Muscle layer of duodenum (tissue), 2 donors: ENCODE results near the gene EPM2A.

Experiments used
- H3K27ac ChIP-seq: one replicate; pipeline ENCODE4 v1.7.0; 2013; ENCODE audit warnings: mild to moderate bottlenecking, low read length
- H3K27me3 ChIP-seq: one replicate; pipeline ENCODE4 v1.7.0; 2013; ENCODE audit warnings: low read depth, mild to moderate bottlenecking, control low read depth, low read length
- H3K36me3 ChIP-seq, 2 donors: one replicate each; pipeline ENCODE4 v1.7.0; 2013; ENCODE audit warnings: low read length in 2 of 2, control low read depth in 1 of 2, mild to moderate bottlenecking in 1 of 2; ENCODE audit not compliant: insufficient read depth in 2 of 2, control insufficient read depth in 1 of 2
- H3K4me1 ChIP-seq, 2 donors: one replicate each; pipeline ENCODE4 v1.7.0; 2013; ENCODE audit warnings: low read length in 2 of 2, mild to moderate bottlenecking in 2 of 2, control low read depth in 1 of 2, moderate library complexity in 1 of 2; ENCODE audit not compliant: insufficient read depth in 2 of 2, control insufficient read depth in 1 of 2
- H3K4me3 ChIP-seq, 2 donors: one replicate each; pipeline ENCODE4 v1.7.0; 2013; ENCODE audit warnings: low read length in 2 of 2, low read depth in 1 of 2, mild to moderate bottlenecking in 1 of 2
- H3K9me3 ChIP-seq, 2 donors: one replicate each; pipeline ENCODE4 v1.7.0; 2013; ENCODE audit warnings: low read length in 2 of 2, control low read depth in 1 of 2, mild to moderate bottlenecking in 1 of 2; ENCODE audit not compliant: control insufficient read depth in 1 of 2
- donor health status: healthy.

EPM2A gene

GRCh38 chr6:145735356-145736165 is at the start of gene EPM2A:
Gene EPM2A, minus strand, starts transcription at chr6:145735520. Its CDS starts 22 bp downstream, at chr6:145735498.
- Histone ChIP-seq H3K4me1 (peaks cover 17 to 19% of the 10 kb centered on the region in 2 donors), H3K4me3 (peak within 1 kb of the TSS; percentile 82 to 89), H3K36me3 (peaks cover 0 to 8% of the 10 kb centered on the region in 2 donors), H3K27ac (peak within 1 kb of the TSS; percentile 97), H3K9me3 (no peaks in the 10 kb centered on the region), H3K27me3 (no peaks in the 10 kb centered on the region)

- no peak overlapping the region for H3K4me3 ChIP-seq
- no peaks in the 10 kb centered on the region for H3K27me3 ChIP-seq
- H3K27ac ChIP-seq = no peak overlapping the region
- H3K9me3 ChIP-seq = peaks cover 0 to 19% of the 10 kb centered on the region in 2 donors
- no peaks in the 10 kb centered on the region for H3K4me1 ChIP-seq
- H3K36me3 ChIP-seq = peaks cover 0 to 14% of the 10 kb centered on the region in 2 donors
Observed at GRCh38 chr6:145784683-145785082, 49.4 kb upstream of the EPM2A start.

- no peak overlapping the region for H3K27ac ChIP-seq
- no peak overlapping the region for H3K4me3 ChIP-seq
- H3K4me1 ChIP-seq = no peaks in the 10 kb centered on the region
Observed at GRCh38 chr6:145783796-145784195, 48.5 kb upstream of the EPM2A start.

GRCh38 chr6:145772846-145773245 is 37.5 kb upstream of the EPM2A start:
- Histone ChIP-seq H3K36me3 (no peaks in the 10 kb centered on the region), H3K27me3 (no peaks in the 10 kb centered on the region), H3K4me1 (no peaks in the 10 kb centered on the region), H3K27ac (no peak overlapping the region), H3K9me3 (peaks cover 0 to 4% of the 10 kb centered on the region in 2 donors), H3K4me3 (no peak overlapping the region)

More at GRCh38 chr6:145783796-145784195, 48.5 kb upstream of the EPM2A start:
- Histone ChIP-seq H3K36me3 (peaks cover 0 to 14% of the 10 kb centered on the region in 2 donors), H3K9me3 (peaks cover 0 to 19% of the 10 kb centered on the region in 2 donors), H3K27me3 (no peaks in the 10 kb centered on the region)

- no peaks in the 10 kb centered on the region for H3K4me1 ChIP-seq
- no peaks in the 10 kb centered on the region for H3K36me3 ChIP-seq
- H3K27ac ChIP-seq = no peak overlapping the region
- no peaks in the 10 kb centered on the region for H3K9me3 ChIP-seq
- H3K27me3 ChIP-seq = no peaks in the 10 kb centered on the region
- H3K4me3 ChIP-seq = no peak overlapping the region
Observed at GRCh38 chr6:145765449-145765848, 30.1 kb upstream of the EPM2A start.

- Histone ChIP-seq H3K4me3 (no peak overlapping the region), H3K4me1 (no peaks in the 10 kb centered on the region), H3K27ac (no peak overlapping the region), H3K36me3 (no peaks in the 10 kb centered on the region), H3K27me3 (no peaks in the 10 kb centered on the region), H3K9me3 (no peaks in the 10 kb centered on the region)
Observed at GRCh38 chr6:145763742-145764141, 28.4 kb upstream of the EPM2A start.

- Histone ChIP-seq H3K27ac (no peak overlapping the region), H3K4me1 (no peaks in the 10 kb centered on the region), H3K9me3 (no peaks in the 10 kb centered on the region), H3K4me3 (no peak overlapping the region), H3K36me3 (no peaks in the 10 kb centered on the region), H3K27me3 (no peaks in the 10 kb centered on the region)
Observed at GRCh38 chr6:145761584-145761983, 26.3 kb upstream of the EPM2A start.

- Histone ChIP-seq H3K4me3 (no peak overlapping the region), H3K4me1 (no peaks in the 10 kb centered on the region), H3K27me3 (no peaks in the 10 kb centered on the region), H3K27ac (no peak overlapping the region), H3K9me3 (no peaks in the 10 kb centered on the region), H3K36me3 (no peaks in the 10 kb centered on the region)
Observed at GRCh38 chr6:145758113-145758512, 22.8 kb upstream of the EPM2A start.

- no peaks in the 10 kb centered on the region for H3K27me3 ChIP-seq
- no peaks in the 10 kb centered on the region for H3K36me3 ChIP-seq
- no peaks in the 10 kb centered on the region for H3K9me3 ChIP-seq
- no peak overlapping the region for H3K27ac ChIP-seq
- H3K4me1 ChIP-seq = no peaks in the 10 kb centered on the region
- no peak overlapping the region for H3K4me3 ChIP-seq
Observed at GRCh38 chr6:145756170-145756662, 20.9 kb upstream of the EPM2A start.

- H3K4me1 ChIP-seq = no peaks in the 10 kb centered on the region
- H3K4me3 ChIP-seq = no peak overlapping the region
- H3K9me3 ChIP-seq = no peaks in the 10 kb centered on the region
- H3K27ac ChIP-seq = no peak overlapping the region
- H3K27me3 ChIP-seq = no peaks in the 10 kb centered on the region
- H3K36me3 ChIP-seq = no peaks in the 10 kb centered on the region
Observed at GRCh38 chr6:145755682-145756081, 20.4 kb upstream of the EPM2A start.

- Histone ChIP-seq H3K36me3 (no peaks in the 10 kb centered on the region), H3K4me3 (no peak overlapping the region), H3K4me1 (peaks cover 4 to 7% of the 10 kb centered on the region in 2 donors), H3K27ac (no peak overlapping the region), H3K9me3 (no peaks in the 10 kb centered on the region), H3K27me3 (no peaks in the 10 kb centered on the region)
Observed at GRCh38 chr6:145752638-145753037, 17.3 kb upstream of the EPM2A start.
